ENCODE results near the gene IGF2BP2. TPM values are rescaled to one million over a fixed set of nuclear protein-coding genes. Genes with fewer than 3 reads are reported as not detected.
A peak's percentile ranks its signal among the peaks of the same experiment; 100 is the strongest.

IGF2BP2 gene
- total and polyA plus RNA-seq, 8 donors = 3.2 to 17.0 (median 6.6) TPM

GRCh38 chr3:185760088-185760487 lies 64.8 kb downstream of the IGF2BP2 start:
- no peak overlapping the region for H3K27ac ChIP-seq
- intact Hi-C loops (cut with DNase I) = loop anchor here in 1 of 3 donors (10.0 kb wide), 1 partner anchor 75 kb away; no protein-coding TSS in a partner anchor
- 74 to 78% methylated on average over 2 of the region's 2 CpGs for WGBS, 2 donors
- no peaks in the 10 kb centered on the region for H3K4me1 ChIP-seq
- no peak overlapping the region for H3K4me3 ChIP-seq
- FAIRE-seq = no peak
- DNase-seq = no peak
- no peaks in the 10 kb centered on the region for H3K9me3 ChIP-seq
- ATAC-seq = no peak
- H3K27me3 ChIP-seq = no peaks in the 10 kb centered on the region
- no peaks in the 10 kb centered on the region for H3K36me3 ChIP-seq
- TF ChIP-seq CTCF (IDR thresholded peaks at IDR 0.05) = no peak

DNA sequence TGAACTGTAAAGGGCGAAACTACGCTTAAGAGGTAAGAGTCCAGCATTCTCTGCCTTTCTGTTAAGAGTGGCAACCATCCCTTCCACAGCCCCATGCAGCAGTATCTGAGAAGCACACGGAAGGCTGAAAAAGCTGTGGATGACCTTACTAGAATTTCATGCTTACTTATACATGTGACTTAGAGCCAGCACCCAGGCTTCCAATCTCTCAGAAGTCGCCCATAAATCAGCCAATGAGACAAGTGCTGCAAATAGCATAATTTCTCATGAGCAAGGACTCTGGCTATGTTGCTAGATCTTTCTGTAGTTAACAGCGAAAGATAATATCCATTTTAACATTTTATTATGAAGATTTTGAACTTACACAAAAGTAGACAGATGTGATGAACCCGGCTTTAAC lies 65.3 kb downstream of the IGF2BP2 start:
- H3K4me3 ChIP-seq = no peak overlapping the region
- no peak for FAIRE-seq
- 70 to 72% methylated on average over 6 of the region's 6 CpGs for WGBS, 2 donors
- H3K9me3 ChIP-seq = no peaks in the 10 kb centered on the region
- H3K36me3 ChIP-seq = no peaks in the 10 kb centered on the region
- H3K27me3 ChIP-seq = no peaks in the 10 kb centered on the region
- H3K4me1 ChIP-seq = no peaks in the 10 kb centered on the region
- peak in 2 of 4 donors; percentile 15 to 19 for ATAC-seq
- peak overlapping the region in 1 of 4 donors; percentile 37 for H3K27ac ChIP-seq
- intact Hi-C loops (cut with DNase I) = no loop called here
- TF ChIP-seq CTCF (IDR thresholded peaks at IDR 0.05) = no peak
- no peak for DNase-seq

DNA sequence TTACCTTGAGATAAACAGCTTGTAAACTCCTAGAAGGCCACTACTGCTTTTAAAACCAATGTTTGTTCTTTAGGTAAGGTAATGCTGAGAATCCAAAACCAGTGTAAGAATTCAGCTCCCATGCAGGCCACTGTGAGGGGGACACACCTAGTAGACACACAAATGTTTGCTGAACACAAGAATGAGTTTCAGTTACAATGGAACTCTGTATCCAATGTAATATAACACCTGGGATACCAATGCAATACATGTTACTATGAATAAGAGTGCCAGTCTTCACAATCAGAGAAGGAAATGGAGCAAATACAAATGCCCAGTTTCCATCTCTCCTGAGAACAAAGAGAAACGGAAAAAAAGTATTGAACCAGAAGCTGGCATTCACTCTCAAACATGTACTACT lies 65.9 kb downstream of the IGF2BP2 start:
- intact Hi-C loops (cut with DNase I) = no loop called here
- Histone ChIP-seq H3K27me3 (no peaks in the 10 kb centered on the region), H3K27ac (peak overlapping the region in 2 of 4 donors; percentile 37 to 41), H3K9me3 (no peaks in the 10 kb centered on the region), H3K4me3 (no peak overlapping the region), H3K36me3 (no peaks in the 10 kb centered on the region), H3K4me1 (no peaks in the 10 kb centered on the region)
- DNase-seq = no peak
- FAIRE-seq = peak; percentile 17
- no peak for TF ChIP-seq CTCF (IDR thresholded peaks at IDR 0.05)
- 9 to 12% methylated on average over 1 of the region's 1 CpG for WGBS, 2 donors
- peak; percentile 35 to 79 (median 70) for ATAC-seq

GRCh38 chr3:185757176-185757575 lies 67.7 kb downstream of the IGF2BP2 start:
- no peaks in the 10 kb centered on the region for H3K27me3 ChIP-seq
- no peak for TF ChIP-seq CTCF (IDR thresholded peaks at IDR 0.05)
- ATAC-seq (no peak), FAIRE-seq (no peak), DNase-seq (no peak)
- H3K4me3 ChIP-seq = no peak overlapping the region
- no peaks in the 10 kb centered on the region for H3K9me3 ChIP-seq
- H3K36me3 ChIP-seq = no peaks in the 10 kb centered on the region
- intact Hi-C loops (cut with DNase I) = no loop called here
- no peak overlapping the region for H3K27ac ChIP-seq
- WGBS, 2 donors = 80 to 93% methylated on average over 2 of the region's 2 CpGs
- no peaks in the 10 kb centered on the region for H3K4me1 ChIP-seq

DNA sequence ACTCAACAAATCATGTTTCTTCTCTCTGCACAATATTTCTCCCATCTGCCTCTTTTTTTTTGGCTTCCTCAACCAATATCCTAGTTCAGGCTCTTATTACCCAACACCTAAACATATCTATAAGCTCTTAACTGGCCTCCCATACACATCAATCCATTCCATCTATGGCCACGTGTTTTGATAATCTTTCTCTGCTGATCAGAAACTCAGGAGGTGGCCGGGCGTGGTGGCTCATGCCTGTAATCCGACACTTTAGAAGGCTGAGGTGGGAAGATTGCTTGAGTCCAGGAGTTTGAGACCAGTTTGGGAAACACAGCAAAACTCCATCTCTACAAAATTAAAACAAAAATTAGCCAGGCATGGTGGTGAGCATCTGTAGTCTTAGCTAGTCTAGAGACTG lies 68.4 kb downstream of the IGF2BP2 start:
- 86 to 91% methylated on average over 4 of the region's 4 CpGs for WGBS, 2 donors

More for the DNA sequence above, 68.4 kb downstream of the IGF2BP2 start:
- ATAC-seq (no peak), DNase-seq (no peak), FAIRE-seq (no peak)
- Histone ChIP-seq H3K4me1 (no peaks in the 10 kb centered on the region), H3K9me3 (no peaks in the 10 kb centered on the region), H3K36me3 (no peaks in the 10 kb centered on the region), H3K4me3 (no peak overlapping the region), H3K27ac (no peak overlapping the region), H3K27me3 (no peaks in the 10 kb centered on the region)
- TF ChIP-seq CTCF (IDR thresholded peaks at IDR 0.05) = no peak
- intact Hi-C loops (cut with DNase I) = no loop called here
